WTC11 (cell line): ENCODE data around the gene MPHOSPH10.

ENCODE experiments used
- CTCF ChIP-seq: fragments of 200-600 bp; IDR thresholded peaks from 2 replicates; pipeline ENCODE4 v1.8.0; 2022; ENCODE audit warnings: antibody characterized with exemption
- MAX ChIP-seq: sonication (generic); formaldehyde crosslinking; IDR thresholded peaks from 2 replicates; pipeline ENCODE4 v1.8.0; 2022; ENCODE audit warnings: mild to moderate bottlenecking, missing genetic modification reagents
- MXD4 ChIP-seq: fragments of 250-450 bp; sonication (Bioruptor Pico); IDR thresholded peaks from 2 replicates; pipeline ENCODE4 v1.8.0; 2021; ENCODE audit warnings: mild to moderate bottlenecking, moderate library complexity, borderline replicate concordance
- OVOL2 ChIP-seq: fragments of 250-450 bp; sonication (Bioruptor Pico); IDR thresholded peaks from 2 replicates; pipeline ENCODE4 v1.9.0; 2021; ENCODE audit warnings: mild to moderate bottlenecking, borderline replicate concordance
- TP53 ChIP-seq: sonication (generic); formaldehyde crosslinking; IDR thresholded peaks from 2 replicates; pipeline ENCODE4 v1.8.1; 2023; ENCODE audit warnings: mild to moderate bottlenecking, missing genetic modification reagents
- USF2 ChIP-seq: sonication (generic); formaldehyde crosslinking; IDR thresholded peaks from 2 replicates; pipeline ENCODE4 v1.8.1; 2023; ENCODE audit warnings: mild to moderate bottlenecking, missing genetic modification reagents, moderate library complexity

- no peak for TF ChIP-seq CTCF
- no peak for TF ChIP-seq TP53
- TF ChIP-seq MXD4, result no peak
- TF ChIP-seq USF2 (CRISPR knock-in tag), result no peak
- TF ChIP-seq MAX (CRISPR knock-in tag), result no peak
- no peak for TF ChIP-seq OVOL2 (CRISPR knock-in tag)
Measured at GRCh38 chr2:71143782-71144181, 13.3 kb downstream of the MPHOSPH10 start.
